ENCODE results near the gene ELP2.

DNA sequence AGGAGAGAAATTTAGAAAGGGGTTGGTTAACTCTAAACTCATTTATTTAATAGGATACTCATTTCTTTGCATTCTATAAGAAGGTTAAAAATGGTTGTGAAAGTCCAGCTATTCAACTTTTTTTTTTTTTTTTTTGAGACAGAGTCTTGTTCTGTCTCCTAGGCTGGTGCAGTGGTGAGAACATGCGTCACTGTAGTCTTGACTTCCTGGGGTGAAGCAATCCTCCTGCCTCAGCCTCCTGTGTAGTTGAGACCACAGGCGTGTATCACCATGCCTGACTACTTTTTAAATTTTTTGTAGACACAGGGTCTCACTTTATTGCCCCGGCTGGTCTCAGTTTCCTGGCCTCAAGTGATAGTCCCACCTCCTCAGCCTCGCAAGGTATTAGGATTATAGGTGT lies 11.9 kb downstream of the ELP2 start:
- TF ChIP-seq, protein P1, sequence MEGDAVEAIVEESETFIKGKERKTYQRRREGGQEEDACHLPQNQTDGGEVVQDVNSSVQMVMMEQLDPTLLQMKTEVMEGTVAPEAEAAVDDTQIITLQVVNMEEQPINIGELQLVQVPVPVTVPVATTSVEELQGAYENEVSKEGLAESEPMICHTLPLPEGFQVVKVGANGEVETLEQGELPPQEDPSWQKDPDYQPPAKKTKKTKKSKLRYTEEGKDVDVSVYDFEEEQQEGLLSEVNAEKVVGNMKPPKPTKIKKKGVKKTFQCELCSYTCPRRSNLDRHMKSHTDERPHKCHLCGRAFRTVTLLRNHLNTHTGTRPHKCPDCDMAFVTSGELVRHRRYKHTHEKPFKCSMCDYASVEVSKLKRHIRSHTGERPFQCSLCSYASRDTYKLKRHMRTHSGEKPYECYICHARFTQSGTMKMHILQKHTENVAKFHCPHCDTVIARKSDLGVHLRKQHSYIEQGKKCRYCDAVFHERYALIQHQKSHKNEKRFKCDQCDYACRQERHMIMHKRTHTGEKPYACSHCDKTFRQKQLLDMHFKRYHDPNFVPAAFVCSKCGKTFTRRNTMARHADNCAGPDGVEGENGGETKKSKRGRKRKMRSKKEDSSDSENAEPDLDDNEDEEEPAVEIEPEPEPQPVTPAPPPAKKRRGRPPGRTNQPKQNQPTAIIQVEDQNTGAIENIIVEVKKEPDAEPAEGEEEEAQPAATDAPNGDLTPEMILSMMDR (conservative IDR thresholded peaks at IDR 0.05): no peak
- TF ChIP-seq EZH2 (IDR thresholded peaks at IDR 0.05; ENCODE audit: low read depth): no peak
